H9 (cell line): ENCODE results near the gene LAMC1. TPM values are rescaled to one million over a fixed set of nuclear protein-coding genes. Genes with fewer than 3 reads are reported as not detected.

Source experiments
- DNase-seq: peaks from one replicate; pipeline ENCODE4 v3.0.0-alpha.2; 2017
- H2AFZ ChIP-seq: one replicate; pipeline ENCODE4 v1.6.1; 2013; ENCODE audit warnings: mild to moderate bottlenecking, low read length, control low read depth, moderate library complexity
- H2AK5ac ChIP-seq: 2 replicates; pipeline ENCODE4 v1.6.1; 2013; ENCODE audit warnings: low read length, control low read depth, mixed read lengths; ENCODE audit not compliant: insufficient read length
- H2BK120ac ChIP-seq: one replicate; pipeline ENCODE4 v1.6.1; 2013; ENCODE audit warnings: low read depth, mild to moderate bottlenecking, low read length, control low read depth, inconsistent platforms; ENCODE audit not compliant: poor library complexity, severe bottlenecking
- H2BK12ac ChIP-seq: 2 replicates; pipeline ENCODE4 v1.6.1; 2013; ENCODE audit warnings: low read length, control low read depth, mixed read lengths, low read depth; ENCODE audit not compliant: insufficient read length
- H2BK15ac ChIP-seq: 2 replicates; pipeline ENCODE4 v1.6.1; 2013; ENCODE audit warnings: low read depth, low read length, control low read depth
- H2BK20ac ChIP-seq: one replicate; pipeline ENCODE4 v1.6.1; 2013; ENCODE audit warnings: low read depth, mild to moderate bottlenecking, low read length, control low read depth, inconsistent platforms; ENCODE audit not compliant: poor library complexity, severe bottlenecking
- H2BK5ac ChIP-seq: 2 replicates; pipeline ENCODE4 v1.6.1; 2013; ENCODE audit warnings: low read length, control low read depth, mixed read lengths; ENCODE audit not compliant: insufficient read length
- H3K14ac ChIP-seq: 2 replicates; pipeline ENCODE4 v1.6.1; 2013; ENCODE audit warnings: low read length, control low read depth; ENCODE audit not compliant: insufficient read depth
- H3K18ac ChIP-seq: 2 replicates; pipeline ENCODE4 v1.6.1; 2013; ENCODE audit warnings: low read depth, mild to moderate bottlenecking, mixed read lengths, low read length, control low read depth; ENCODE audit not compliant: insufficient read length
- H3K23ac ChIP-seq: 2 replicates; pipeline ENCODE4 v1.6.1; 2013; ENCODE audit warnings: low read length, control low read depth, mixed read lengths, low read depth; ENCODE audit not compliant: insufficient read length
- H3K23me2 ChIP-seq: 2 replicates; pipeline ENCODE4 v1.6.1; 2013; ENCODE audit warnings: low read depth, mild to moderate bottlenecking, mixed read lengths, low read length, control low read depth; ENCODE audit not compliant: insufficient read length, poor library complexity, severe bottlenecking
- H3K27ac ChIP-seq: 2 replicates; pipeline ENCODE4 v1.5.1; 2013; ENCODE audit warnings: low read length, control low read depth, mixed read lengths, low read depth; ENCODE audit not compliant: insufficient read length
- H3K27me3 ChIP-seq: 2 replicates; pipeline ENCODE4 v1.6.1; 2013; ENCODE audit warnings: low read length, control low read depth, inconsistent platforms; ENCODE audit not compliant: insufficient read depth
- H3K4ac ChIP-seq: 2 replicates; pipeline ENCODE4 v1.6.1; 2013; ENCODE audit warnings: low read depth, mild to moderate bottlenecking, control low read depth, inconsistent platforms, low read length, moderate library complexity
- H3K4me1 ChIP-seq: 2 replicates; pipeline ENCODE4 v1.6.1; 2013; ENCODE audit warnings: low read length, control low read depth, inconsistent platforms; ENCODE audit not compliant: insufficient read depth
- H3K4me2 ChIP-seq: 2 replicates; pipeline ENCODE4 v1.6.1; 2013; ENCODE audit warnings: low read length, control low read depth, mixed read lengths; ENCODE audit not compliant: insufficient read length, insufficient read depth
- H3K56ac ChIP-seq: 2 replicates; pipeline ENCODE4 v1.6.1; 2013; ENCODE audit warnings: low read depth, mild to moderate bottlenecking, mixed read lengths, low read length, control low read depth; ENCODE audit not compliant: insufficient read length
- H3K79me1 ChIP-seq: 2 replicates; pipeline ENCODE4 v1.6.1; 2013; ENCODE audit warnings: low read depth, mild to moderate bottlenecking, moderate library complexity, low read length, control low read depth, inconsistent platforms; ENCODE audit not compliant: insufficient read depth, poor library complexity, severe bottlenecking
- H3K79me2 ChIP-seq: 2 replicates; pipeline ENCODE4 v1.6.1; 2013; ENCODE audit warnings: low read length, control low read depth, inconsistent platforms; ENCODE audit not compliant: insufficient read depth
- H3K9ac ChIP-seq: 2 replicates; pipeline ENCODE4 v1.6.1; 2013; ENCODE audit warnings: low read length, control low read depth, mixed read lengths; ENCODE audit not compliant: insufficient read length; ENCODE audit errors: extremely low read depth
- H3K9me3 ChIP-seq: one replicate; pipeline ENCODE4 v1.6.1; 2013; ENCODE audit warnings: low read depth, low read length, inconsistent platforms; ENCODE audit not compliant: control insufficient read depth
- H3T11ph ChIP-seq: one replicate; pipeline ENCODE4 v1.6.1; 2013; ENCODE audit warnings: mild to moderate bottlenecking, low read length, control low read depth, inconsistent platforms
- H4K20me1 ChIP-seq: one replicate; pipeline ENCODE4 v1.6.1; 2013; ENCODE audit not compliant: control insufficient read depth, insufficient read length, insufficient read depth
- H4K5ac ChIP-seq: 2 replicates; pipeline ENCODE4 v1.6.1; 2013; ENCODE audit warnings: low read depth, mild to moderate bottlenecking, mixed read lengths, low read length, control low read depth; ENCODE audit not compliant: insufficient read length
- H4K8ac ChIP-seq: replicated peaks from 2 replicates; pipeline ENCODE4 v1.6.1; 2013; ENCODE audit warnings: low read length, control low read depth, mixed read lengths, low read depth; ENCODE audit not compliant: insufficient read length
- H4K91ac ChIP-seq: 2 replicates; pipeline ENCODE4 v1.6.1; 2013; ENCODE audit warnings: low read depth, mild to moderate bottlenecking, moderate library complexity, mixed read lengths, low read length, control low read depth; ENCODE audit not compliant: insufficient read length
- H3K27ac Mint-ChIP-seq, 3 experiments: 2 replicates in 2 of 3; 3 replicates in 1 of 3; pipeline ENCODE4 v1.8.0; 2020 to 2021; ENCODE audit warnings: mixed read lengths in 3 of 3, mild to moderate bottlenecking in 1 of 3, moderate library complexity in 1 of 3
- H3K27me3 Mint-ChIP-seq: 2 replicates; pipeline ENCODE4 v1.8.0; 2021; ENCODE audit warnings: low read depth, mild to moderate bottlenecking, moderate library complexity, mixed read lengths
- H3K36me3 Mint-ChIP-seq, 3 experiments: 2 replicates in 2 of 3; 3 replicates in 1 of 3; pipeline ENCODE4 v1.8.0; 2020 to 2021; ENCODE audit warnings: low read depth in 3 of 3, mixed read lengths in 3 of 3; ENCODE audit not compliant: insufficient read depth in 1 of 3
- H3K4me1 Mint-ChIP-seq, 2 experiments: 2 replicates each; pipeline ENCODE4 v1.8.0; 2020; ENCODE audit warnings: mixed read lengths in 2 of 2
- H3K4me3 Mint-ChIP-seq, 2 experiments: 2 replicates in 1 of 2; 3 replicates in 1 of 2; pipeline ENCODE4 v1.8.0; 2020 to 2021; ENCODE audit warnings: mild to moderate bottlenecking in 2 of 2, mixed read lengths in 2 of 2, moderate library complexity in 1 of 2
- H3K9me3 Mint-ChIP-seq, 2 experiments: 2 replicates in 1 of 2; 3 replicates in 1 of 2; pipeline ENCODE4 v1.8.0; 2020; ENCODE audit warnings: mild to moderate bottlenecking in 2 of 2, mixed read lengths in 2 of 2, moderate library complexity in 1 of 2
- CTCF ChIP-seq: fragments of 200-600 bp; sonication (generic); conservative IDR thresholded peaks from 3 replicates; pipeline ENCODE4 v1.8.0; 2021; ENCODE audit warnings: antibody characterized with exemption, mild to moderate bottlenecking
- WGBS: extraction: QIAGEN DNeasy Blood & Tissue Kit; methylation state at CpG from one replicate; pipeline ENCODE4 v1.1.7; 2013; ENCODE audit warnings: missing lambda C conversion rate, low lambda C conversion rate, mixed read lengths; ENCODE audit not compliant: insufficient read length; ENCODE audit errors: extremely low coverage; 5-methylcytosine and 5-hydroxymethylcytosine counted together
- total RNA-seq: library from RNA; stranded (reverse); gene quantifications from 2 replicates; pipeline ENCODE4 v1.2.1, GENCODE V29; 2021

Gene LAMC1
- total RNA-seq, 1 experiment from 2014 or later: 96.2 TPM

- Mint-ChIP-seq H3K27me3 (no peaks in the 10 kb centered on the region; the same call in 1 of the 2 replicates), H3K4me1 (peaks cover 0 to 8% of the 10 kb centered on the region in 2 experiments; a peak in 2 of 4 replicates), H3K27ac (no peak overlapping the region; a peak in 1 of 7 replicates), H3K4me3 (no peak overlapping the region), H3K36me3 (peaks cover 8 to 32% (median 20%) of the 10 kb centered on the region in 3 experiments), H3K9me3 (no peaks in the 10 kb centered on the region)
- WGBS: no CpG with 5 or more reads among the region's 2 CpGs
- Histone ChIP-seq H3K79me1 (no peaks in the 10 kb centered on the region), H3K23ac (no peak overlapping the region), H4K91ac (no peak overlapping the region), H3K4me1 (no peaks in the 10 kb centered on the region), H2BK120ac (no peak overlapping the region), H2BK12ac (no peak overlapping the region), H3K56ac (no peak overlapping the region), H3T11ph (no peak overlapping the region), H3K27me3 (no peaks in the 10 kb centered on the region), H3K4me2 (no peak overlapping the region), H4K20me1 (no peaks in the 10 kb centered on the region), H2AK5ac (no peak overlapping the region), H2BK15ac (no peak overlapping the region), H4K8ac (no peak overlapping the region), H4K5ac (no peak overlapping the region), H3K9me3 (no peaks in the 10 kb centered on the region), H3K79me2 (no peaks in the 10 kb centered on the region), H3K14ac (no peak overlapping the region), H3K23me2 (no peaks in the 10 kb centered on the region), H3K27ac (no peak overlapping the region), H3K9ac (no peak overlapping the region), H2BK5ac (no peak overlapping the region), H3K4ac (no peak overlapping the region), H2BK20ac (no peak overlapping the region), H2AFZ (no peak overlapping the region), H3K18ac (no peak overlapping the region)
- no peak for TF ChIP-seq CTCF
- DNase-seq: no peak
Measured at GRCh38 chr1:183142171-183142570, 119.0 kb downstream of the LAMC1 start.
